ENCODE measurements around the gene TMEM165.

Gene TMEM165

GRCh38 chr4:55369968-55370367, 25.8 kb upstream of the TMEM165 start:
- DNase-seq: no peak

- no peak for DNase-seq
Measured at GRCh38 chr4:55372259-55372658, 23.5 kb upstream of the TMEM165 start.

GRCh38 chr4:55373461-55373860, 22.3 kb upstream of the TMEM165 start:
- DNase-seq: no peak

GRCh38 chr4:55376698-55377097, 19.1 kb upstream of the TMEM165 start:
- no peak for DNase-seq

- no peak for DNase-seq
Measured at GRCh38 chr4:55378617-55379467, 16.9 kb upstream of the TMEM165 start.

GRCh38 chr4:55380576-55380975, 15.2 kb upstream of the TMEM165 start:
- DNase-seq: no peak

- DNase-seq: no peak
Measured at GRCh38 chr4:55381502-55381901, 14.3 kb upstream of the TMEM165 start.

GRCh38 chr4:55382488-55383003, 13.2 kb upstream of the TMEM165 start:
- no peak for DNase-seq

- DNase-seq: no peak
Measured at GRCh38 chr4:55385201-55385649, 10.5 kb upstream of the TMEM165 start.

GRCh38 chr4:55386073-55386472, 9.7 kb upstream of the TMEM165 start:
- DNase-seq: no peak

GRCh38 chr4:55386840-55387239, 8.9 kb upstream of the TMEM165 start:
- no peak for DNase-seq

GRCh38 chr4:55393461-55394320, 2.1 kb upstream of the TMEM165 start:
- DNase-seq: no peak

- no peak for DNase-seq
Measured at GRCh38 chr4:55395218-55395528, 584 bp upstream of the TMEM165 start.

GRCh38 chr4:55396308-55397125, 760 bp downstream of the TMEM165 start:
- DNase-seq: peak; percentile 78

- no peak for DNase-seq
Measured at GRCh38 chr4:55397126-55397436, 1.3 kb downstream of the TMEM165 start.

- no peak for DNase-seq
Measured at GRCh38 chr4:55397520-55398321, 2.0 kb downstream of the TMEM165 start.

GRCh38 chr4:55398461-55398860, 2.7 kb downstream of the TMEM165 start:
- no peak for DNase-seq

GRCh38 chr4:55398966-55399365, 3.2 kb downstream of the TMEM165 start:
- DNase-seq: no peak

GRCh38 chr4:55399581-55399980, 3.8 kb downstream of the TMEM165 start:
- no peak for DNase-seq

- no peak for DNase-seq
Measured at GRCh38 chr4:55405073-55405472, 9.3 kb downstream of the TMEM165 start.

GRCh38 chr4:55406545-55406944, 10.8 kb downstream of the TMEM165 start:
- no peak for DNase-seq

- no peak for DNase-seq
Measured at GRCh38 chr4:55407119-55407518, 11.4 kb downstream of the TMEM165 start.
